HepG2 (cell line): Measurements from ENCODE around the gene EXOC6B. TPM values are rescaled to one million over a fixed set of nuclear protein-coding genes. Genes with fewer than 3 reads are reported as not detected.
A peak's percentile ranks its signal among the peaks of the same experiment; 100 is the strongest.

Source experiments
- ATAC-seq: fragments of 200-7000 bp; cut with Tn5 transposase; 3 replicates; pipeline ENCODE4 v1.9.1; 2020; ENCODE audit warnings: mild to moderate bottlenecking, moderate library complexity
- BruUV-seq: library from RNA; stranded (reverse); fragments of 400-500 nt; replicated peaks from 2 replicates; lab custom pipeline; 2021; lab: Mats Ljungman, UMichigan
- CTCF ChIA-PET: fragments of 300-600 bp; formaldehyde crosslinking; extraction: SDS; loops from one replicate; lab custom pipeline; 2021; ENCODE audit warnings: low total read pairs, inconsistent platforms, low intra/inter-chr PET ratio; lab: Yijun Ruan, JAX
- POLR2A ChIA-PET: fragments of 350-600 bp; sonication (Branson Sonifier 250); formaldehyde crosslinking; loops from one replicate; lab custom pipeline; 2020; ENCODE audit warnings: antibody characterized with exemption, inconsistent platforms; lab: Yijun Ruan, JAX
- DNase-seq: peaks from one replicate; pipeline ENCODE4 v3.0.0-alpha.2; 2015; ENCODE audit warnings: low spot score
- FAIRE-seq: peaks from 3 replicates; lab custom pipeline; 2011; peaks lifted over from hg19 to GRCh38; lab: Jason Lieb, UNC
- H2AFZ ChIP-seq: one replicate; pipeline ENCODE4 v1.6.1; 2011; ENCODE audit warnings: low read length, inconsistent platforms
- H3K27ac ChIP-seq: fragments of 300-600 bp; 3 replicates; pipeline ENCODE4 v1.8.0; 2011; ENCODE audit warnings: mixed run types, mild to moderate bottlenecking, mixed read lengths, low read length, inconsistent platforms; ENCODE audit not compliant: insufficient read depth; ENCODE audit errors: extremely low read length
- H3K27me3 ChIP-seq, 2 experiments: fragments of 200-600 bp in 1 of 2; 2 replicates in 1 of 2; 3 replicates in 1 of 2; pipeline versions ENCODE4 v1.6.0 to v1.8.0; 2011; ENCODE audit warnings: low read length in 2 of 2, mild to moderate bottlenecking in 2 of 2, moderate library complexity in 2 of 2, inconsistent platforms in 1 of 2; ENCODE audit not compliant: insufficient read depth in 2 of 2, control insufficient read depth in 1 of 2
- H3K36me3 ChIP-seq, 2 experiments: fragments of 200-600 bp in 1 of 2; replicated peaks in 1 of 2; 2 replicates in 1 of 2; 3 replicates in 1 of 2; pipeline versions ENCODE4 v1.5.1 to v1.8.0; 2011; ENCODE audit warnings: low read length in 2 of 2, inconsistent platforms in 1 of 2; ENCODE audit not compliant: insufficient read depth in 2 of 2, control insufficient read depth in 1 of 2
- H3K4me1 ChIP-seq: 2 replicates; pipeline ENCODE4 v1.5.1; 2012; ENCODE audit warnings: low read length, inconsistent platforms; ENCODE audit not compliant: insufficient read depth
- H3K4me2 ChIP-seq: 2 replicates; pipeline ENCODE4 v1.6.0; 2011; ENCODE audit warnings: low read depth, low read length, inconsistent platforms
- H3K4me3 ChIP-seq, 3 experiments: fragments of 200-600 bp in 1 of 3; sonication (generic), shearing (Covaris generic) in 1 of 3; replicated peaks in 1 of 3; 2 replicates each; pipeline ENCODE4 v1.5.1; 2011 to 2016; ENCODE audit warnings: low read length in 3 of 3, inconsistent platforms in 2 of 3, low read depth in 2 of 3, mild to moderate bottlenecking in 2 of 3, control low read depth in 1 of 3, mixed read lengths in 1 of 3; ENCODE audit not compliant: insufficient read depth in 1 of 3
- H3K79me2 ChIP-seq: one replicate; pipeline ENCODE4 v1.6.1; 2011; ENCODE audit warnings: low read length, inconsistent platforms; ENCODE audit not compliant: insufficient read depth
- H3K9ac ChIP-seq: 2 replicates; pipeline ENCODE4 v1.6.0; 2011; ENCODE audit warnings: mild to moderate bottlenecking, low read depth, low read length, inconsistent platforms; ENCODE audit not compliant: insufficient read depth
- H3K9me3 ChIP-seq: 2 replicates; pipeline ENCODE4 v1.5.1; 2012; ENCODE audit warnings: mild to moderate bottlenecking, low read length
- H4K20me1 ChIP-seq: 2 replicates; pipeline ENCODE4 v1.6.0; 2011; ENCODE audit warnings: inconsistent platforms, mild to moderate bottlenecking, low read length, moderate library complexity; ENCODE audit not compliant: insufficient read depth
- ARID5B ChIP-seq: IDR thresholded peaks from 2 replicates; pipeline ENCODE4 v1.4.0; 2020; ENCODE audit warnings: mild to moderate bottlenecking, missing genetic modification reagents
- ATF4 ChIP-seq, 2 experiments: fragments of 450-650 bp in 1 of 2; sonication (generic) in 1 of 2; formaldehyde crosslinking; IDR thresholded peaks; 2 replicates each; pipeline versions ENCODE4 v1.5.0 to v1.8.0; 2020 to 2022; ENCODE audit warnings: mild to moderate bottlenecking in 1 of 2, missing genetic modification reagents in 1 of 2
- CEBPB ChIP-seq: IDR thresholded peaks from 2 replicates; pipeline ENCODE4 v1.6.1; 2011; ENCODE audit warnings: low read depth, low read length, improper control_type of control experiment, borderline replicate concordance
- CTCF ChIP-seq: sonication (generic); formaldehyde crosslinking; IDR thresholded peaks from 2 replicates; pipeline ENCODE4 v1.5.0; 2020; ENCODE audit warnings: mild to moderate bottlenecking, missing genetic modification reagents, moderate library complexity
- ELF3 ChIP-seq: IDR thresholded peaks from 2 replicates; pipeline ENCODE4 v1.6.1; 2016; ENCODE audit warnings: missing genetic modification reagents, missing compliant biosample characterization
- ERF ChIP-seq: IDR thresholded peaks from 2 replicates; pipeline ENCODE4 v1.6.1; 2018; ENCODE audit warnings: missing biosample characterization, missing genetic modification reagents
- ETS1 ChIP-seq: sonication (generic); formaldehyde crosslinking; IDR thresholded peaks from 2 replicates; pipeline ENCODE4 v1.4.0; 2020; ENCODE audit warnings: missing genetic modification reagents
- FOXA1 ChIP-seq, 2 experiments: fragments of 450-650 bp in 1 of 2; sonication (generic) in 1 of 2; formaldehyde crosslinking in 1 of 2; IDR thresholded peaks; 2 replicates each; pipeline versions ENCODE4 v1.4.0 to v1.6.1; 2016 to 2020; ENCODE audit warnings: missing genetic modification reagents in 1 of 2
- FOXA3 ChIP-seq: IDR thresholded peaks from 2 replicates; pipeline ENCODE4 v1.6.1; 2016; ENCODE audit warnings: missing genetic modification reagents, missing compliant biosample characterization
- NR2F6 ChIP-seq, 2 experiments: IDR thresholded peaks; 2 replicates each; pipeline ENCODE4 v1.6.1; 2016; ENCODE audit warnings: antibody characterized with exemption in 1 of 2, mild to moderate bottlenecking in 1 of 2
- SIX1 ChIP-seq: sonication (generic); formaldehyde crosslinking; IDR thresholded peaks from 2 replicates; pipeline ENCODE4 v1.4.0; 2020; ENCODE audit warnings: missing genetic modification reagents, borderline replicate concordance
- ZNF253 ChIP-seq: sonication (generic); formaldehyde crosslinking; IDR thresholded peaks from 2 replicates; pipeline ENCODE4 v1.8.0; 2022; ENCODE audit warnings: mild to moderate bottlenecking, missing genetic modification reagents, borderline replicate concordance
- ZNF792 ChIP-seq: IDR thresholded peaks from 2 replicates; pipeline ENCODE4 v1.6.1; 2016
- WGBS: methylation state at CpG from one replicate; pipeline ENCODE4 v1.1.6; 2017; ENCODE audit warnings: low lambda C conversion rate; 5-methylcytosine and 5-hydroxymethylcytosine counted together
- in situ Hi-C: cut with HindIII; loops from 2 replicates; pipeline ENCODE4 v1.10.0; 2017; ENCODE audit warnings: low pct_unique_long_range_greater_than_20kb; ENCODE audit not compliant: extremely low pct_ligation_motif_present
- intact Hi-C: fragments of 100-400 bp; cut with micrococcal nuclease; formaldehyde crosslinking; loops from one replicate; pipeline ENCODE4 v1.10.0; 2022; ENCODE audit not compliant: unreplicated experiment
- polyA plus RNA-seq, 8 experiments: library from polyadenylated mRNA; depleted of rRNA in 3 of 8; stranded (reverse) in 7 of 8; unstranded in 1 of 8; fragments of >200 nt; fragmentation: Illumina TruSeq in 4 of 8; extraction: Trizol in 4 of 8; gene quantifications; 2 replicates each; pipeline versions ENCODE4 v1.2.1 to v1.2.3, GENCODE V29; 2011 to 2016; ENCODE audit warnings: low read depth in 4 of 8, missing spikeins in 1 of 8, mixed read lengths in 1 of 8; ENCODE audit not compliant: insufficient read depth in 1 of 8
- total RNA-seq, 5 experiments: library from RNA; depleted of rRNA; stranded (reverse); fragments of >200 nt; fragmentation: Illumina TruSeq; extraction: Trizol; gene quantifications; 2 replicates each; pipeline ENCODE4 v1.2.3, GENCODE V29; 2016; ENCODE audit warnings: low read depth in 1 of 5

EXOC6B gene
- total and polyA plus RNA-seq, 2 of the 13 experiments (the other 11 are each of a cell fraction or from before 2014, with no cell fraction given): 9.1 to 15.9 TPM

GRCh38 chr2:72778410-72778809 lies 47.4 kb downstream of the EXOC6B start (continued):
- 0 out of 4 replicates have a peak, but pooled peaks of 1 of the 2 experiments have one; percentile 23 for TF ChIP-seq ATF4 (CRISPR knock-in tag; IDR thresholded peaks at IDR 0.05)

GRCh38 chr2:72770879-72771461 lies 54.9 kb downstream of the EXOC6B start:
- FAIRE-seq (peak; percentile 63), DNase-seq (peak; percentile 83), ATAC-seq (peak; percentile 56; the same call in 2 of the 3 replicates)
- Histone ChIP-seq H3K9ac (no peak overlapping the region), H3K4me3 (no peak overlapping the region), H3K27me3 (no peaks in the 10 kb centered on the region), H3K4me1 (peaks cover 10% of the 10 kb centered on the region), H4K20me1 (no peaks in the 10 kb centered on the region), H3K27ac (no peak overlapping the region), H3K9me3 (no peaks in the 10 kb centered on the region), H2AFZ (no peak overlapping the region), H3K79me2 (no peaks in the 10 kb centered on the region), H3K36me3 (no peaks in the 10 kb centered on the region), H3K4me2 (no peak overlapping the region)
- intact Hi-C loops: loop anchor here (1.0 to 5.0 kb wide), 3 partner anchors 46 to 117 kb away; no protein-coding TSS in a partner anchor
- no TSS peak for BruUV-seq
- POLR2A ChIA-PET: no interaction called here
- CTCF ChIA-PET: interaction anchor here (0.7 to 6.2 kb wide), 7 partner anchors 45 to 203 kb away, joined by 3 to 121 read pairs (median 4); partner anchors contain the start of gene SPR
- whole genome bisulfite sequencing: under 1% methylated on average over 2 of the region's 2 CpGs
- in situ Hi-C loops: loop anchor here (5.0 kb wide), 1 partner anchor 91 kb away; no protein-coding TSS in a partner anchor
- 0 out of 2 replicates have a peak, but pooled peaks have one; percentile 39 for TF ChIP-seq ERF (CRISPR knock-in tag)
- TF ChIP-seq FOXA1 (IDR thresholded peaks at IDR 0.05): no peak
- TF ChIP-seq FOXA1 (CRISPR knock-in tag; IDR thresholded peaks at IDR 0.05): no peak
- TF ChIP-seq ZNF792 (CRISPR knock-in tag): 0 out of 2 replicates have a peak, but pooled peaks have one; percentile 53
- no peak for TF ChIP-seq NR2F6 (IDR thresholded peaks at IDR 0.05)
- TF ChIP-seq NR2F6 (CRISPR knock-in tag; IDR thresholded peaks at IDR 0.05): 0 out of 2 replicates have a peak, but pooled peaks have one; percentile 33
- 0 out of 2 replicates have a peak, but pooled peaks have one; percentile 15 for TF ChIP-seq SIX1 (CRISPR knock-in tag)
- TF ChIP-seq CEBPB: peak; percentile 48; the same call in 1 of the 2 replicates
- peak; percentile 59; the same call in 1 of the 2 replicates for TF ChIP-seq ELF3
- TF ChIP-seq ARID5B: peak; percentile 56
- TF ChIP-seq FOXA3 (CRISPR knock-in tag): peak; percentile 28; the same call in 1 of the 2 replicates
- no peak for TF ChIP-seq ZNF253 (CRISPR knock-in tag)
- no peak for TF ChIP-seq ETS1 (CRISPR knock-in tag)
- peak; percentile 88 for TF ChIP-seq CTCF (CRISPR knock-in tag)
